GM12873 (cell line): ENCODE data around the gene ATXN1.

Experiments used
- CTCF ChIP-seq: IDR thresholded peaks from 2 replicates; pipeline ENCODE4 v1.5.1; 2012; ENCODE audit warnings: low read depth, mild to moderate bottlenecking, moderate library complexity, low read length, control low read depth; ENCODE audit not compliant: insufficient read depth; ENCODE audit errors: missing control alignments

The ATXN1 gene

GRCh38 chr6:16483315-16483875 is 277.9 kb downstream of the ATXN1 start:
- TF ChIP-seq CTCF, result no peak

- no peak for TF ChIP-seq CTCF
Measured at GRCh38 chr6:16482702-16483314, 278.5 kb downstream of the ATXN1 start.

- no peak for TF ChIP-seq CTCF
Measured at GRCh38 chr6:16481697-16482399, 279.4 kb downstream of the ATXN1 start.

GRCh38 chr6:16480763-16481560 is 280.3 kb downstream of the ATXN1 start:
- TF ChIP-seq CTCF, result no peak

- no peak for TF ChIP-seq CTCF
Measured at GRCh38 chr6:16477367-16478149, 283.7 kb downstream of the ATXN1 start.

- no peak for TF ChIP-seq CTCF
Measured at GRCh38 chr6:16476861-16477260, 284.4 kb downstream of the ATXN1 start.

- TF ChIP-seq CTCF, result no peak
Measured at GRCh38 chr6:16475494-16475781, 285.8 kb downstream of the ATXN1 start.
